CD1c-positive myeloid dendritic cell (primary cell): ENCODE measurements around the gene TOGARAM2.

ENCODE experiments used
- DNase-seq: peaks from one replicate; pipeline ENCODE4 v3.0.0-alpha.2; 2016; ENCODE audit errors: extremely low spot score

Gene TOGARAM2

DNA sequence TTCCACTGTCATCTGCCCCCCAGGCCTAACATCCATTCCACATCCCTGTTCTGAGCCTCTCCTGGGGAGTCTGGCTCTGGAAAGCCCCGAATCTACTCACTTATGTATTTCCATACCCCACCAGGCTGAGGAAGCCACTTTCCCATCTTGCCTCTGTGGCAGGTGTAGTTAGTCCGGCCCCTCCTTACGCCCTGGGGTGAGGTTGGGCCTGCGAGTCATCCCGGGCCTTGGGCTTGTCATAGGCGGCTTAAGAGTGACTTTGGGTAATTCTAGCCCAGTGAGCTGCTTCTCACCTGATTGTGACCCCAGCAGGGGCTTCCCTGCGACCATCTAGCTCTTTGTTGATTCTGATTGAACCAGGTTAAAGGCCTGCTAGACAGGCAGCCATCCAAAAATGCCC is 72.1 kb downstream of the TOGARAM2 start:
- DNase-seq, result no peak

GRCh38 chr2:29053670-29054400 is 72.7 kb downstream of the TOGARAM2 start:
- DNase-seq, result no peak

DNA sequence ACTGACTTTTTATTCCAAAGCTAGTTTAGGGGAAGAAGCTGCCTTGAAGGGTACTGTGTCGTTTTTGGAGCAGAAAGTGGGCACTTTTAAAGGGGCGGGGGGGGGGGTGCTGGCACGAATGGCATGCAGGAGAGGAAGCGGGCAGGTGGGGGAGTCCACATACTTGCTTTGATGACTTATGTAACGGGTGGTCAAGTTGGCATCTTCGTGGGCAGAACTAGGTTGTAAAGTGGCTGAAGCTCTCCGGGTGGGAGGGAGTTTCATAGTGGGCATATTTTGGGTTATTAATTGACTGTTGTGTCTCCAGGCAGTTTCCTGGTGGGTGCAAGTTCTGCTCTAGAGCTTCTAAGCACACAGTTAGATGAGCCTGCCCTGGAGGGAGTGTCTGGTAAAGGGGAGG is 73.3 kb downstream of the TOGARAM2 start:
- no peak for DNase-seq

DNA sequence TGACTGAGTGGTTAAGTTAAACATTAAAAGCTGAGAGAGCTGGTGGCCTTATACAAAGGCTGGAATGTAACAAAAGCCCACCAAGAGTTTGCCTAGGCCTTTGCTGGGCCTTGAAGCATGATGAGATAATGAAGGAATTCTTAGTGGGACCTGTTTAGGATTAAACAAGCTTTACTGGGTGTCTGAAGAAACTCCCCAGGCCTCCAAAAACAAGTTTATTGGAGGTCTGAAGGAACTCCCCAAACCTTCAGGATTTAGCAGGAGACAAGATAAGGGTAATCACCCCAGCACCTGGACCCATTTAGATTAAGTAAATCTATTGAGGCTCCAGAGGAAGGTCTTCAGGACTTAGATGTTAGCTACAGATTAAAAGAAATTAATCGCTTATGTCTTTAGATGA is 74.5 kb downstream of the TOGARAM2 start:
- DNase-seq, result no peak

- DNase-seq, result no peak
Observed at GRCh38 chr2:29056452-29056851, 75.4 kb downstream of the TOGARAM2 start.

DNA sequence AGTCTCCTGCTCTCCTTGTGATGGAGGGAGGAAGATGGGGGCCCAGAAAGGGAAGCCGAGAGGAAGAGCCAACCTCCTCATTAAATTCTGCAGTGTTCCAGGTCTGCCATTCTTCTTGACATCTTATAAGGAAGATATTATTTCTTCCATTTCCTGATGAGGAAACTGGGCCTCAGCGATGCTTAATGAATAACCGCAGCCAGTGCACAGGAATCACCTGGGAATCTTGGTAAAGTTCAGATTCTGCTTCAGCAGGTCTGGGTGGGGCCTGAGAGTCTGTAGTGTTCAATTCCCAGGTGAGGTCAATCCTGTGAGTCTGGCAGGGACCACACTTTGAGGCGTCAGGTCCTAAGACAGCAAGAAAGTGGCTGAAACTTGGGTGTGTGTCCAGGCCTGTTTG is 75.9 kb downstream of the TOGARAM2 start:
- DNase-seq, result no peak

GRCh38 chr2:29059624-29060023 is 78.5 kb downstream of the TOGARAM2 start:
- DNase-seq, result no peak

- no peak for DNase-seq
Observed at GRCh38 chr2:29060441-29060840, 79.3 kb downstream of the TOGARAM2 start.

DNA sequence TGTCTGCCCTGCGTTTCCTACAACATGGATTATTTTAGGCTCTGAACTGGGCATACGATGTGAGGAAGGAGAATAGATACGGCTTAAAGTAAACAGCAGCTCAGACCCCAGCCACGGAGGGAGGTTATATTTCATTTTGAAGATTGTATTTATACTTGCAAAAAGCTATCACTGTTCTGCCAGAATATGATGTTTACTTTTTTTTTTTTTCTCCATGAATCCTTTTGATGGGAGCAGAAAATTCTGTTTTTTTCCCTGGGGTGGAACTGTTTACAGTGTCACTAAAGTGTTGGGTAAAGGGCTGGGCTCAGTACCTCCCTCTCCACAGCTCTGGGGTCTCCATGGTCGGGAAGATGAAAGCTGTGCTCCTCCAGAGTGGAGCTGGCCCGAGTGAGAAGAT is 80.1 kb downstream of the TOGARAM2 start:
- no peak for DNase-seq

DNA sequence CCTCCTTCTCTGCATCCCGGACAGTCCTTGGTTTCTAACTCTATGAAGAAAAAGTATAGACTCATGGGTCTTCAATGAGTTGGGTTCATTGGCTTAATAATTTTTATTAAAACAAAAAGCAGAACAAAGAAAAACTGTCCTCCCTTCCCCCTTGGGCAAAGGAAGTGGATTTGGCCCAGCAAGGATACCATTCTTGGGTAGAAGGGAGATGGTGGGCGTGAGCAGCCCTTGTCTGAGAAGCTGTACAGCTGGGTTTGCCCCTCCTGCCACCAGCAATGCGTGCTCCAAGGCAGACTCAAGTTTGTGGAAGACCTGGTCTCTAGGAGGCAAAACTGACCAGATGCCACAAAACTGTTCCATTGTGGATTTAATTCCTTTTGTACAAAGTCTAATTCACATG is 80.5 kb downstream of the TOGARAM2 start:
- peak; percentile 35 for DNase-seq

GRCh38 chr2:29062371-29062770 is 81.3 kb downstream of the TOGARAM2 start:
- no peak for DNase-seq

- DNase-seq, result no peak
Observed at GRCh38 chr2:29063056-29063455, 82.0 kb downstream of the TOGARAM2 start.

DNA sequence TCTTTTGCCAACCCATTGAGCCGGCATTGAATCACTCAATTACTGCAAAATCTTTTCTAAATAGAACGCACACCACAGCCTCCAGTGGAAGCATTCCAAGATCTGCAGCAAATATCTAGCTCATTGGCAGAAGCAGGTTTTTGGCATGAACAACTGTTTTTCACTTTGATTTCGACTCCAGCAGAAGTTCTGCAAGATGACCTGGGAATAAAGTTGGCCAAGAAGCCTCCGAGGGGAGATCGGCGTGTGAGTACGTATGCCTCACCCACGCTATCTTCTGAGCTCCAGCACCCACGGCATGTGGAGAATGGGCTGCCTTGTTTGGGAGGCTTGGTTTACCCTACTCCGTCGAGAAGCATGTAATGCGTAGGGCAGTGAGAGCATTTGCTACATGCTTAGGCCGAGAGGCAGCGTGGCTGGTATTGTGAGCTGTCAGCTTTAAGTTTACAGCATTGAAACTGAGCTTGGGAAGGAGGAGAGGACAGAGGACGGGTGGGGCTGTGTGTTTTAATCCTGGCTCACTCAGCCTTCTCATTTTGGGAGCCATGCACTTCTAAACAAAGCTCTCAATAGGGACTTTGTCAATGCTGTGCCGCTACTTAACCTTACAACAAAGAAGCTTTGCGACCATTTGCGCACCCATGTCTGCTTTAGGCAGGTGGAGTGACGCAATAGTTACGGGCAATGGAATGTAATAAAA is 82.7 kb downstream of the TOGARAM2 start:
- DNase-seq, result no peak

- DNase-seq, result no peak
Observed at GRCh38 chr2:29064346-29064715, 83.2 kb downstream of the TOGARAM2 start.

- DNase-seq, result no peak
Observed at GRCh38 chr2:29064746-29065067, 83.6 kb downstream of the TOGARAM2 start.

DNA sequence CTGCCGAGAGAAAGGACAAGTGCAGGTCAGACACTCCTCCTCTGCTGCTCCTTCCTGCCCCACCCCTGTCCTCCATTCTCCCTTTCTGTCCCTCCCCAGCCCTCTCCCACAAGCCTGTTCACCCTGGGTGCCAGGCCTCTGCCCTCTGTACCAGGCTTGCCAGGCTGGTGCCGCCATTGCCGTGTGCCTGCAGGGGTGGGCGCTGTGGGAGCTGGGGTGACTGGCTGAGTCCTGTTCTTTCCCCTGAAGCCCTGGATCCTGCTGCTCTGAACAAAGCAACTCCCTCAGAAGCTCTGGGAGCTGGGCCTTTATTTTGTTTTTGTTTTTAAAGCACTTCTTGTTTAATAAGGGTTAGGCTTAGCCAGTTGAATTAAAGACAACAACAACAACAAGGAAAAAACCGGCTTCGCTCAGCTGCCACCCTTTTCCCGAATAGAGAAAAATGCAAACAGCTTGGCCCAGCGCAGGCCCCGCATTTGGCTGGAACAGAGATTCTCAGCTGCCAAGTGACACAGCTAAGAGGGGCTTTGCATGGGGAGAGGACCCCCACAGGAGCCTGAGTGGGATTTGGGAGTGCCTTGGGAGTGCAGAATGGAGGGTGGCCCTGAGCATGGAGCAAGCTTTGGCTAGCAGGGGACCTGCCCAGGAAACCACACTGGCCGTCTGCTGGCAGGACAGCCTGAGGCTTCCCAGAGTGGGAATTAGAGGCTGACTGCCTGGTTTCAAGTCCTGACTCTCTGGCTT is 84.1 kb downstream of the TOGARAM2 start:
- no peak for DNase-seq

GRCh38 chr2:29066271-29066860 is 85.3 kb downstream of the TOGARAM2 start:
- DNase-seq, result peak; percentile 59

DNA sequence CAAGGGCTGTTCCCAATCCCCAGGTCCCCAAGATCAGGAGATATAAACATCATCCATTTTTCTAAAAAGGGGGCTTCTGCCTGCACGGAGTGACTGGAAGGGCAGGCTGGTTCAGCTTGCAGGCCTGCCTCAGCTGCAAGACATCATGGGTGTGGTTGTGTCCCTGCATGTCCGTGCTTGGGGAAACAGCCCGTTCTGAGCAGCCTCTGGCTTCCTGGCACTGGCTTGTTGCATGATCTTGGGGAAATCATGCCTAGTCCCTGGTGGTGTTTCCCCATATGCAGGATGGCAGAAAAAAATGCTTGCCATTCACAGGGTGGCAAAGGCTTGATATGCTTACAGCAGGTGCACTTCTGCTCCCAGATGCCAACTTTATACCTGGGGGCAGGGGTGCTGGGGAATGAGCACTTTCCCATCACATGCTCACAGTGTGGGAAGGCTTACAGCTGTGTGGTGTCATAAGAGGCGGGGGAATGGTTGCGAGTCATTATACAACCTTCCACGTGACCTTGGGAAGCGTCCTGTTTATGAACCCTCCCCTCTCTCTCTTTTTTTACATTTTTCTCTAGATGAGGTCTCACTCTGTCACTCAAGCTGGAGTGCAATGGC is 86.0 kb downstream of the TOGARAM2 start:
- peak; percentile 24 for DNase-seq

- no peak for DNase-seq
Observed at GRCh38 chr2:29068513-29068912, 87.4 kb downstream of the TOGARAM2 start.

DNA sequence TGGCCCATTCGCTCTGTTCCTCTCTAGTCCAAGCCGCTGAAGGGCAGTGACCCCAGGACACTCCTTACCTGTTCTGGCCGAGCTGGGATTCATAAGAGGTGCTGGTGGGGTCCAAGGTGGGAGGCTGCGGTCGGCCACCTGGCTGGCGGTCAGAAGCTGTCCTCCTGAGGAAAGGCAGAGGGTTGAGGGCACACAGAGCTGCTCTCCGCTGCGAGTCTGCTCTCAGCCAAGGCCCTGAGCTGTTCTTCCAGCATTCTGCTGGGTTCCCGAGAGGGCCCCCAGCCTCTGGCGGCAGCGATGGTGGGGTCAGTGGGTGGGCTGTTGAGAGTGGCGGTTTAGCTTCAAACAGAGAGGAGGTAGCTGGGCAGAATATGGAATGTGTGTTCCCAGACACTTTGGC is 89.4 kb downstream of the TOGARAM2 start:
- DNase-seq, result no peak

GRCh38 chr2:29071032-29071975 is 90.2 kb downstream of the TOGARAM2 start:
- DNase-seq, result no peak
